ENCODE data around the gene PP2D1.
"Not testable (repeated sequence)": the region's sequence is repeated elsewhere in the genome, so short reads cannot be mapped to it uniquely, and the experiment has no call there.

PP2D1 gene

GRCh38 chr3:20008646-20009045 is 3.4 kb downstream of the PP2D1 start:
- no peak overlapping the region for H3K4me3 ChIP-seq (ENCODE audit: low read length)
- no peak overlapping the region for H3K9ac ChIP-seq (ENCODE audit: low read length)
- no peaks in the 10 kb centered on the region for H3K36me3 ChIP-seq (ENCODE audit: control insufficient read depth, insufficient read depth, low read length)
- no peaks in the 10 kb centered on the region for H3K9me3 ChIP-seq (ENCODE audit: control insufficient read depth, low read length)
- no peaks in the 10 kb centered on the region for H3K27me3 ChIP-seq (ENCODE audit: control insufficient read depth, insufficient read depth, low read length)
- H3K4me1 ChIP-seq (ENCODE audit: control insufficient read depth, insufficient read depth, low read length), result no peaks in the 10 kb centered on the region

DNA sequence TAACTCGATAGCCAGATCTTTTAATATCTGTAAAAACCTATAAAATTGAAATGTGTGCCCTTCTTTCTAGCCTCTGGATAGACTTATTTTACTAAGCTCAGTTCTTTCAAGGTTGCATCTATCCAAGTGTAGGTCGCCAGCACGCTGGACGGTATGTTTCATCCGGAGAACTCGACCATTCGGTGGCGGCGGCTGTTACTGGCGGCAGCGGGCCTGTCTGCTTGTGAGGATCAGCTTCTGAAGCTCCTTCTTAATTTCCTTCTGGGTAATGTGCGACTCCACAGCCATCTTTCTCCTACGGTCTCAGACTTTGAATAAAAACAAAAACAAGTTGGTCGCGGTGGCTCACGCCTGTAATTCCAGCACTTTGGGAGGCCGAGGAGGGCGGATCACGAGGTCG is 4.1 kb downstream of the PP2D1 start:
- no peak overlapping the region for H3K4me3 ChIP-seq (ENCODE audit: low read length)
- no peaks in the 10 kb centered on the region for H3K9me3 ChIP-seq (ENCODE audit: control insufficient read depth, low read length)
- H3K27me3 ChIP-seq (ENCODE audit: control insufficient read depth, insufficient read depth, low read length), result no peaks in the 10 kb centered on the region
- H3K4me1 ChIP-seq (ENCODE audit: control insufficient read depth, insufficient read depth, low read length), result no peaks in the 10 kb centered on the region
- no peak overlapping the region for H3K9ac ChIP-seq (ENCODE audit: low read length)
- H3K36me3 ChIP-seq (ENCODE audit: control insufficient read depth, insufficient read depth, low read length), result no peaks in the 10 kb centered on the region

DNA sequence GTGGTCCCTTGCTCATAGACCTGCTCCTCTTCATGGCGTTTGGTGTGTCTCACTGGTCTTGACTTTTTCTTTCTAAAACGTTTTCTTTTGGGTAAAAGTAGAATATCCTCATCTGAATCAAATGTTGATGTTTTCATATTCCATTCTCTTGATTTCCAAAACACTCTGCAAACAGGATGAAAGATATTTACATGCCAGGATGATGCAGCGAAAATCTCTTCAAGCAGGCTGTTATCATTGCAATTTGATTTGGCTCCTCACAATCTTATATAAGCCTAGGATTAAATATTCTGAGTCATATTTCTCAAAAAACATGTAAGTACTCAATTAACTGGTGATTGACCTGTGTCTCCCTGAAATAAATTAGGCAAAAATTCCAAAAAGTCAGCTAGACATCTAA is 10.1 kb downstream of the PP2D1 start:
- Histone ChIP-seq H3K4me1 (ENCODE audit: control insufficient read depth, insufficient read depth, low read length) (no peaks in the 10 kb centered on the region), H3K36me3 (ENCODE audit: control insufficient read depth, insufficient read depth, low read length) (no peaks in the 10 kb centered on the region), H3K27me3 (ENCODE audit: control insufficient read depth, insufficient read depth, low read length) (no peaks in the 10 kb centered on the region), H3K9ac (ENCODE audit: low read length) (no peak overlapping the region), H3K9me3 (ENCODE audit: control insufficient read depth, low read length) (no peaks in the 10 kb centered on the region), H3K4me3 (ENCODE audit: low read length) (no peak overlapping the region)

GRCh38 chr3:19997502-19997901 is 14.6 kb downstream of the PP2D1 start:
- H3K4me3 ChIP-seq (ENCODE audit: low read length), result no peak overlapping the region

GRCh38 chr3:19994796-19995195 is 17.3 kb downstream of the PP2D1 start:
- Histone ChIP-seq H3K36me3 (ENCODE audit: control insufficient read depth, insufficient read depth, low read length) (no peaks in the 10 kb centered on the region), H3K4me1 (ENCODE audit: control insufficient read depth, insufficient read depth, low read length) (no peaks in the 10 kb centered on the region), H3K9ac (ENCODE audit: low read length) (no peak overlapping the region), H3K9me3 (ENCODE audit: control insufficient read depth, low read length) (no peaks in the 10 kb centered on the region), H3K4me3 (ENCODE audit: low read length) (no peak overlapping the region), H3K27me3 (ENCODE audit: control insufficient read depth, insufficient read depth, low read length) (no peaks in the 10 kb centered on the region)

More at GRCh38 chr3:19997502-19997901, 14.6 kb downstream of the PP2D1 start:
- no peak overlapping the region for H3K9ac ChIP-seq (ENCODE audit: low read length)
- H3K36me3 ChIP-seq (ENCODE audit: control insufficient read depth, insufficient read depth, low read length), result no peaks in the 10 kb centered on the region
- no peaks in the 10 kb centered on the region for H3K9me3 ChIP-seq (ENCODE audit: control insufficient read depth, low read length)
- H3K4me1 ChIP-seq (ENCODE audit: control insufficient read depth, insufficient read depth, low read length), result no peaks in the 10 kb centered on the region
- H3K27me3 ChIP-seq (ENCODE audit: control insufficient read depth, insufficient read depth, low read length), result no peaks in the 10 kb centered on the region

DNA sequence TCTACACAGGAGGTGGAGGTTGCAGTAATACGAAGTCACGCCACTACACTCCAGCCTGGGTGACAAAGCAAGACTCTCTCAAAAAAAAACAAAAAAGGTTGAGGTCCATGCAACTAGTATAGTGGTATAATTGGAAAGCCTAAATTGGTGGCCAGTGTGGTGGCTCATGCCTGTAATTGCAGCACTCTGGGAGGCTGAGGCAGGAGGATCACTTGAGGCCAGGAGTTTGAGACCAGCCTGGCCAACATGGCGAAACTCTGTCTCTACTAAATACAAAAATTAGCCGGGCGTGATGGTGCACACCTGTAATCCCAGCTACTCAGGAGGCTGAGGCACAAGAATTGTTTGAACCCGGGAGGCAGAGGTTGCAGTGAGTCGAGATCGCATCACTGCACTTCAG is 23.2 kb downstream of the PP2D1 start:
- H3K4me1 ChIP-seq (ENCODE audit: control insufficient read depth, insufficient read depth, low read length); H3K9me3 ChIP-seq (ENCODE audit: control insufficient read depth, low read length); H3K9ac ChIP-seq (ENCODE audit: low read length); H3K4me3 ChIP-seq (ENCODE audit: low read length); H3K27me3 ChIP-seq (ENCODE audit: control insufficient read depth, insufficient read depth, low read length); H3K36me3 ChIP-seq (ENCODE audit: control insufficient read depth, insufficient read depth, low read length): not testable (repeated sequence)

- H3K36me3 ChIP-seq (ENCODE audit: control insufficient read depth, insufficient read depth, low read length), result no peaks in the 10 kb centered on the region
- H3K4me1 ChIP-seq (ENCODE audit: control insufficient read depth, insufficient read depth, low read length), result peaks cover 6% of the 10 kb centered on the region
- H3K4me3 ChIP-seq (ENCODE audit: low read length), result no peak overlapping the region
- H3K9ac ChIP-seq (ENCODE audit: low read length), result no peak overlapping the region
- no peaks in the 10 kb centered on the region for H3K27me3 ChIP-seq (ENCODE audit: control insufficient read depth, insufficient read depth, low read length)
- no peaks in the 10 kb centered on the region for H3K9me3 ChIP-seq (ENCODE audit: control insufficient read depth, low read length)
These were observed 40.0 kb downstream of the PP2D1 start for GRCh38 chr3:19972054-19972453.

- Histone ChIP-seq H3K36me3 (ENCODE audit: control insufficient read depth, insufficient read depth, low read length) (no peaks in the 10 kb centered on the region), H3K9ac (ENCODE audit: low read length) (no peak overlapping the region), H3K4me3 (ENCODE audit: low read length) (no peak overlapping the region), H3K27me3 (ENCODE audit: control insufficient read depth, insufficient read depth, low read length) (no peaks in the 10 kb centered on the region), H3K4me1 (ENCODE audit: control insufficient read depth, insufficient read depth, low read length) (peaks cover 6% of the 10 kb centered on the region), H3K9me3 (ENCODE audit: control insufficient read depth, low read length) (no peaks in the 10 kb centered on the region)
These were observed 41.7 kb downstream of the PP2D1 start for GRCh38 chr3:19970327-19970726.

- H3K4me3 ChIP-seq (ENCODE audit: low read length), result no peak overlapping the region
- peaks cover 6% of the 10 kb centered on the region for H3K4me1 ChIP-seq (ENCODE audit: control insufficient read depth, insufficient read depth, low read length)
- no peaks in the 10 kb centered on the region for H3K9me3 ChIP-seq (ENCODE audit: control insufficient read depth, low read length)
These were observed 44.3 kb downstream of the PP2D1 start for GRCh38 chr3:19967812-19968211.

DNA sequence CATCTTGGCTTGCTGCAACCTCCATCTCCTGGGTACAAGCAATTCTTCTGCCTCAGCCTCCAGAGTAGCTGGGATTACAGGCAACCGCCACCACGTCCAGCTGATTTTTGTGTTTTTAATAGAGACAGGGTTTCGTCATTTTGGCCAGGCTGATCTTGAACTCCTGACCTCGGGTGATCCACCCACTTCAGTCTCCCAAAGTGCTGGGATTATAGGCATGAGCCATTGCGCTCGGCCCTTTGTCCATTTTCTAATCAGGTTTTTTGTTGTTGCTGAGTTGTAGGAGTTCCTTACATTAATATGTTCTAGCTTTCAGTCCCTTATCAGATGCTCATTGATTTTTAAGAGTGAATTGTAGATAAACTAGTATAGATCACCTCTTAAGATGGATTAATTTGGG is 44.9 kb downstream of the PP2D1 start:
- no peaks in the 10 kb centered on the region for H3K27me3 ChIP-seq (ENCODE audit: control insufficient read depth, insufficient read depth, low read length)
- peaks cover 6% of the 10 kb centered on the region for H3K4me1 ChIP-seq (ENCODE audit: control insufficient read depth, insufficient read depth, low read length)
- H3K4me3 ChIP-seq (ENCODE audit: low read length), result no peak overlapping the region

More at GRCh38 chr3:19967812-19968211, 44.3 kb downstream of the PP2D1 start:
- no peaks in the 10 kb centered on the region for H3K27me3 ChIP-seq (ENCODE audit: control insufficient read depth, insufficient read depth, low read length)
- no peaks in the 10 kb centered on the region for H3K36me3 ChIP-seq (ENCODE audit: control insufficient read depth, insufficient read depth, low read length)
- no peak overlapping the region for H3K9ac ChIP-seq (ENCODE audit: low read length)

DNA sequence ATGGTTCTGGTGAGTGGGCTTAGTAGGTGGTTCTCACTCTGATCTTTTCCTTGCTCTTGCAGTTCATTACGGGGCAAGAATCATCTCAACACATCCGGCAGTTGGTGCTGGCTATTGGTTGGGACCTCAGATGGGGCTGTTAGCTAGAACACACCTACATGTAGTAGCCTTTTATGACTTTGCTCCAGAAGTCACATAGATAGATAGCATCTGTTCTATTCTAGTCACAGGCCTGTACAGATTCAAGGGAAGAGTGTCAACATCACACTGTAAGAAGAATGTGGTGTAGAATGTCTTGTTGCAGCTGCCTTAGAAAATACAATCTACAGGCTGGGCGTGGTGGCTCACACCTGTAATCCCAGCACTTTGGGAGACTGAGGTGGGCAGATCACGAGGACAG is 50.1 kb downstream of the PP2D1 start:
- H3K9ac ChIP-seq (ENCODE audit: low read length), result no peak overlapping the region
- H3K27me3 ChIP-seq (ENCODE audit: control insufficient read depth, insufficient read depth, low read length), result no peaks in the 10 kb centered on the region
- no peaks in the 10 kb centered on the region for H3K9me3 ChIP-seq (ENCODE audit: control insufficient read depth, low read length)
- no peaks in the 10 kb centered on the region for H3K36me3 ChIP-seq (ENCODE audit: control insufficient read depth, insufficient read depth, low read length)
- H3K4me3 ChIP-seq (ENCODE audit: low read length), result no peak overlapping the region
- no peaks in the 10 kb centered on the region for H3K4me1 ChIP-seq (ENCODE audit: control insufficient read depth, insufficient read depth, low read length)

More for the DNA sequence above, 44.9 kb downstream of the PP2D1 start:
- no peak overlapping the region for H3K9ac ChIP-seq (ENCODE audit: low read length)
- no peaks in the 10 kb centered on the region for H3K9me3 ChIP-seq (ENCODE audit: control insufficient read depth, low read length)
- no peaks in the 10 kb centered on the region for H3K36me3 ChIP-seq (ENCODE audit: control insufficient read depth, insufficient read depth, low read length)

- Histone ChIP-seq H3K4me3 (ENCODE audit: low read length) (no peak overlapping the region), H3K9me3 (ENCODE audit: control insufficient read depth, low read length) (no peaks in the 10 kb centered on the region), H3K36me3 (ENCODE audit: control insufficient read depth, insufficient read depth, low read length) (no peaks in the 10 kb centered on the region), H3K9ac (ENCODE audit: low read length) (no peak overlapping the region), H3K27me3 (ENCODE audit: control insufficient read depth, insufficient read depth, low read length) (no peaks in the 10 kb centered on the region), H3K4me1 (ENCODE audit: control insufficient read depth, insufficient read depth, low read length) (no peaks in the 10 kb centered on the region)
These were observed 51.4 kb downstream of the PP2D1 start for GRCh38 chr3:19960696-19961095.

DNA sequence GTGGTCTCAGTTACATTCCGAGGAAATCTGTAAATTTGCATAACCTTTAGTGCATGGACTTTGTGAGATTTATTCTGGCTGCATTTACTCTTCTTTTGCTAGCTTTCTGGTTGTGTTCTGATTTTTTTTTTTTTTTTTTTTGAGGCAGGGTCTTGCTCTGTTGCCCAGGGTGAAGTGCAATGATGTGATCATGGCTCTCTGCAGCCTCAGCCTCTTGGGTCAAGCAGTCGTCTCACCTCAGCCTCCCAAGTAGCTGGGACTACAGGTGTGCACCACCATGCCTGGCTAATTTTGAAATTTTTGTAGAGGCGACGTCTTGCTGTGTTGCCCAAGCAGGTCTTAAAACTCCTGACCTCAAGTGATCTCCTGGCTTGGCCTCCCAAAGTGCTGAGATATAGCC is 52.6 kb downstream of the PP2D1 start:
- H3K4me3 ChIP-seq (ENCODE audit: low read length), result no peak overlapping the region
- H3K36me3 ChIP-seq (ENCODE audit: control insufficient read depth, insufficient read depth, low read length), result no peaks in the 10 kb centered on the region
- H3K9ac ChIP-seq (ENCODE audit: low read length), result no peak overlapping the region
- no peaks in the 10 kb centered on the region for H3K27me3 ChIP-seq (ENCODE audit: control insufficient read depth, insufficient read depth, low read length)
- no peaks in the 10 kb centered on the region for H3K9me3 ChIP-seq (ENCODE audit: control insufficient read depth, low read length)
- H3K4me1 ChIP-seq (ENCODE audit: control insufficient read depth, insufficient read depth, low read length), result no peaks in the 10 kb centered on the region
